ENCODE results near the gene SRI. TPM values are rescaled to one million over a fixed set of nuclear protein-coding genes. Genes with fewer than 3 reads are reported as not detected.

The SRI gene
- total and polyA plus RNA-seq, 2 experiments from 2014 or later, result 116 to 228 TPM

GRCh38 chr7:88184848-88185304 lies 35.0 kb downstream of the SRI start:
- H2AFZ ChIP-seq, result no peak overlapping the region
- TF ChIP-seq EZH2 (IDR thresholded peaks at IDR 0.05; ENCODE audit: borderline replicate concordance), result no peak
- no peak for TF ChIP-seq EZH2phosphoT487 (IDR thresholded peaks at IDR 0.05; ENCODE audit: low read depth, severe bottlenecking, unreplicated experiment)
- TF ChIP-seq CTCF (IDR thresholded peaks at IDR 0.05; ENCODE audit: poor library complexity), result no peak
- no peaks in the 10 kb centered on the region for H3K27me3 ChIP-seq
- no peaks in the 10 kb centered on the region for H3K4me1 ChIP-seq (ENCODE audit: insufficient read depth)
- WGBS (ENCODE audit: low lambda C conversion rate, missing lambda C conversion rate), result 82% methylated on average over 5 of the region's 5 CpGs
- DNase-seq (ENCODE audit: low spot score), result no peak
- H3K4me3 ChIP-seq, result no peak overlapping the region
- H3K4me2 ChIP-seq, result no peak overlapping the region
- H4K20me1 ChIP-seq (ENCODE audit: insufficient read depth, poor library complexity, severe bottlenecking), result no peaks in the 10 kb centered on the region
- H3K27ac ChIP-seq, result no peak overlapping the region
- H3K9me3 ChIP-seq (ENCODE audit: low read depth), result no peaks in the 10 kb centered on the region
- H3K9me2 ChIP-seq (replicated peaks; ENCODE audit: insufficient read depth), result no peaks in the 10 kb centered on the region
- H3K79me2 ChIP-seq, result no peaks in the 10 kb centered on the region
- no peaks in the 10 kb centered on the region for H3K36me3 ChIP-seq (replicated peaks; ENCODE audit: insufficient read depth, low read depth)

- Histone ChIP-seq H3K4me1 (ENCODE audit: insufficient read depth) (no peaks in the 10 kb centered on the region), H3K79me2 (no peaks in the 10 kb centered on the region), H3K36me3 (replicated peaks; ENCODE audit: insufficient read depth, low read depth) (no peaks in the 10 kb centered on the region), H3K4me2 (no peak overlapping the region), H4K20me1 (ENCODE audit: insufficient read depth, poor library complexity, severe bottlenecking) (no peaks in the 10 kb centered on the region), H3K27me3 (no peaks in the 10 kb centered on the region), H2AFZ (no peak overlapping the region), H3K27ac (no peak overlapping the region), H3K9me3 (ENCODE audit: low read depth) (no peaks in the 10 kb centered on the region), H3K9me2 (replicated peaks; ENCODE audit: insufficient read depth) (no peaks in the 10 kb centered on the region), H3K4me3 (no peak overlapping the region)
- WGBS (ENCODE audit: low lambda C conversion rate, missing lambda C conversion rate), result 70% methylated on average over 1 of the region's 1 CpG
- DNase-seq (ENCODE audit: low spot score), result no peak
- TF ChIP-seq EZH2phosphoT487 (IDR thresholded peaks at IDR 0.05; ENCODE audit: low read depth, severe bottlenecking, unreplicated experiment), result no peak
Measured at GRCh38 chr7:88183051-88183450, 36.8 kb downstream of the SRI start.

- TF ChIP-seq EZH2 (IDR thresholded peaks at IDR 0.05; ENCODE audit: borderline replicate concordance) (no peak), EZH2phosphoT487 (IDR thresholded peaks at IDR 0.05; ENCODE audit: low read depth, severe bottlenecking, unreplicated experiment) (no peak), CTCF (IDR thresholded peaks at IDR 0.05; ENCODE audit: poor library complexity) (no peak)
- no peaks in the 10 kb centered on the region for H3K9me2 ChIP-seq (replicated peaks; ENCODE audit: insufficient read depth)
- no peak overlapping the region for H2AFZ ChIP-seq
- no peak overlapping the region for H3K4me3 ChIP-seq
- no peaks in the 10 kb centered on the region for H3K27me3 ChIP-seq
- WGBS (ENCODE audit: low lambda C conversion rate, missing lambda C conversion rate), result 88% methylated on average over 5 of the region's 5 CpGs
- no peaks in the 10 kb centered on the region for H3K36me3 ChIP-seq (replicated peaks; ENCODE audit: insufficient read depth, low read depth)
- no peaks in the 10 kb centered on the region for H3K4me1 ChIP-seq (ENCODE audit: insufficient read depth)
- no peaks in the 10 kb centered on the region for H3K79me2 ChIP-seq
- H3K27ac ChIP-seq, result no peak overlapping the region
- no peaks in the 10 kb centered on the region for H3K9me3 ChIP-seq (ENCODE audit: low read depth)
- DNase-seq (ENCODE audit: low spot score), result no peak
- no peak overlapping the region for H3K4me2 ChIP-seq
- no peaks in the 10 kb centered on the region for H4K20me1 ChIP-seq (ENCODE audit: insufficient read depth, poor library complexity, severe bottlenecking)
Measured at GRCh38 chr7:88176190-88176589, 43.6 kb downstream of the SRI start.

GRCh38 chr7:88172842-88173241 lies 47.0 kb downstream of the SRI start:
- H3K27ac ChIP-seq, result no peak overlapping the region
- 97% methylated on average over 4 of the region's 4 CpGs for WGBS (ENCODE audit: low lambda C conversion rate, missing lambda C conversion rate)
- DNase-seq (ENCODE audit: low spot score), result no peak
- H3K9me2 ChIP-seq (replicated peaks; ENCODE audit: insufficient read depth), result no peaks in the 10 kb centered on the region
- no peaks in the 10 kb centered on the region for H3K36me3 ChIP-seq (replicated peaks; ENCODE audit: insufficient read depth, low read depth)
- H3K4me3 ChIP-seq, result no peak overlapping the region
- TF ChIP-seq EZH2phosphoT487 (IDR thresholded peaks at IDR 0.05; ENCODE audit: low read depth, severe bottlenecking, unreplicated experiment) (no peak), EZH2 (IDR thresholded peaks at IDR 0.05; ENCODE audit: borderline replicate concordance) (no peak), CTCF (IDR thresholded peaks at IDR 0.05; ENCODE audit: poor library complexity) (no peak)
- H3K4me2 ChIP-seq, result no peak overlapping the region
- no peaks in the 10 kb centered on the region for H4K20me1 ChIP-seq (ENCODE audit: insufficient read depth, poor library complexity, severe bottlenecking)
- no peaks in the 10 kb centered on the region for H3K4me1 ChIP-seq (ENCODE audit: insufficient read depth)
- H3K27me3 ChIP-seq, result no peaks in the 10 kb centered on the region
- no peak overlapping the region for H2AFZ ChIP-seq
- no peaks in the 10 kb centered on the region for H3K9me3 ChIP-seq (ENCODE audit: low read depth)
- H3K79me2 ChIP-seq, result no peaks in the 10 kb centered on the region
